K562 (cell line): ENCODE data around the gene EDARADD. TPM values are rescaled to one million over a fixed set of nuclear protein-coding genes. Genes with fewer than 3 reads are reported as not detected.

ENCODE experiments used
- ATAC-seq: fragments of 200-7000 bp; cut with Tn5 transposase; 3 replicates; pipeline ENCODE4 v1.9.1; 2020; ENCODE audit warnings: moderate library complexity
- BruUV-seq: library from RNA; stranded (reverse); fragments of 400-500 nt; replicated peaks from 2 replicates; lab custom pipeline; 2021; lab: Mats Ljungman, UMichigan
- CTCF ChIA-PET: fragments of 300-600 bp; formaldehyde crosslinking; extraction: SDS; loops from one replicate; lab custom pipeline; 2021; ENCODE audit warnings: low intra/inter-chr PET ratio; lab: Yijun Ruan, JAX
- POLR2A ChIA-PET: fragments of 300-600, 350-650 bp; sonication (Branson Sonifier 250); formaldehyde crosslinking; extraction: SDS; loops from one replicate; lab custom pipeline; 2021; ENCODE audit warnings: antibody characterized with exemption, inconsistent platforms; lab: Yijun Ruan, JAX
- DNase-seq, 4 experiments: peaks; one replicate each; pipeline versions ENCODE4 v3.0.0 to v3.0.0-alpha.2; 2011 to 2018; ENCODE audit warnings: low spot score in 3 of 4, mixed read lengths in 3 of 4; ENCODE audit errors: extremely low read depth in 1 of 4
- FAIRE-seq: peaks from 2 replicates; lab custom pipeline; 2011; peaks lifted over from hg19 to GRCh38; lab: Jason Lieb, UNC
- H2AFZ ChIP-seq: 2 replicates; pipeline ENCODE4 v1.6.0; 2011; ENCODE audit warnings: low read depth, low read length, control low read depth, inconsistent platforms
- H3K27ac ChIP-seq: fragments of 200-600 bp; 3 replicates; pipeline ENCODE4 v1.8.0; 2011; ENCODE audit warnings: low read depth, mild to moderate bottlenecking, control low read depth, inconsistent platforms, low read length, moderate library complexity, mixed read lengths; ENCODE audit errors: extremely low read depth
- H3K27me3 ChIP-seq, 2 experiments: fragments of 300-600 bp in 1 of 2; 2 replicates in 1 of 2; 3 replicates in 1 of 2; pipeline versions ENCODE4 v1.6.0 to v1.8.0; 2011; ENCODE audit warnings: inconsistent platforms in 2 of 2, low read length in 2 of 2, mild to moderate bottlenecking in 1 of 2, mixed read lengths in 1 of 2, moderate library complexity in 1 of 2; ENCODE audit not compliant: control insufficient read depth in 2 of 2, insufficient read depth in 2 of 2
- H3K36me3 ChIP-seq: fragments of 300-600 bp; 3 replicates; pipeline ENCODE4 v1.8.0; 2011; ENCODE audit warnings: mild to moderate bottlenecking, low read length, inconsistent platforms; ENCODE audit not compliant: control insufficient read depth, insufficient read depth
- H3K4me1 ChIP-seq, 2 experiments: fragments of 200-600 bp in 1 of 2; replicated peaks in 1 of 2; 2 replicates in 1 of 2; 3 replicates in 1 of 2; pipeline versions ENCODE4 v1.5.1 to v1.8.0; 2011; ENCODE audit warnings: inconsistent platforms in 2 of 2, low read length in 2 of 2, mild to moderate bottlenecking in 1 of 2, mixed read lengths in 1 of 2, moderate library complexity in 1 of 2; ENCODE audit not compliant: control insufficient read depth in 2 of 2, insufficient read depth in 2 of 2
- H3K4me2 ChIP-seq: 2 replicates; pipeline ENCODE4 v1.6.1; 2011; ENCODE audit warnings: low read length, control low read depth, inconsistent platforms, mixed read lengths; ENCODE audit not compliant: insufficient read depth
- H3K4me3 ChIP-seq: fragments of 200-600 bp; sonication (generic), shearing (Covaris generic); 2 replicates; pipeline ENCODE4 v1.5.1; 2016; ENCODE audit warnings: control low read depth, inconsistent platforms
- H3K79me2 ChIP-seq: fragments of 200-600 bp; 3 replicates; pipeline ENCODE4 v1.8.0; 2011; ENCODE audit warnings: low read length, inconsistent platforms; ENCODE audit not compliant: control insufficient read depth, insufficient read depth
- H3K9ac ChIP-seq, 2 experiments: 2 replicates each; pipeline versions ENCODE4 v1.6.0 to v1.6.1; 2011; ENCODE audit warnings: low read depth in 2 of 2, low read length in 2 of 2, control low read depth in 1 of 2, inconsistent platforms in 1 of 2, mild to moderate bottlenecking in 1 of 2, mixed read lengths in 1 of 2; ENCODE audit not compliant: insufficient read depth in 1 of 2
- H3K9me1 ChIP-seq: one replicate; pipeline ENCODE4 v1.6.0; 2011; ENCODE audit warnings: inconsistent platforms, mild to moderate bottlenecking, low read length, moderate library complexity; ENCODE audit not compliant: control insufficient read depth, insufficient read depth
- H3K9me3 ChIP-seq: replicated peaks from 2 replicates; pipeline ENCODE4 v1.5.1; 2011; ENCODE audit warnings: low read depth, low read length, inconsistent platforms; ENCODE audit not compliant: control insufficient read depth, insufficient read depth
- H4K20me1 ChIP-seq: replicated peaks from 2 replicates; pipeline ENCODE4 v1.6.1; 2011; ENCODE audit warnings: low read length, inconsistent platforms, mixed read lengths; ENCODE audit not compliant: control insufficient read depth, insufficient read depth
- BDP1 ChIP-seq: IDR thresholded peaks from 3 replicates; pipeline ENCODE4 v1.6.1; 2011; ENCODE audit not compliant: insufficient read length, insufficient read depth
- ILK ChIP-seq: fragments of 450-650 bp; IDR thresholded peaks from 2 replicates; pipeline ENCODE4 v1.6.1; 2016; ENCODE audit warnings: missing genetic modification characterization, low read depth, mild to moderate bottlenecking, missing compliant biosample characterization, moderate library complexity, borderline replicate concordance
- PTRF ChIP-seq: fragments of 450-650 bp; IDR thresholded peaks from 2 replicates; pipeline ENCODE4 v1.6.1; 2016; ENCODE audit warnings: mild to moderate bottlenecking, missing genetic modification characterization, missing compliant biosample characterization
- WGBS: fragments of 100-300 bp; shearing (Covaris generic); methylation state at CpG from one replicate; pipeline ENCODE4 v1.1.6; 2016; ENCODE audit warnings: low coverage, mixed read lengths; ENCODE audit not compliant: insufficient coverage; ENCODE audit errors: missing lambda C conversion rate; 5-methylcytosine and 5-hydroxymethylcytosine counted together
- in situ Hi-C: fragments of 300-500 bp; cut with MboI; formaldehyde crosslinking; loops from 4 replicates; pipeline ENCODE4 v1.15.0; 2018; ENCODE audit warnings: inconsistent platforms, mixed read lengths
- intact Hi-C: fragments of 100-400 bp; cut with micrococcal nuclease; formaldehyde crosslinking; loops from 2 replicates; pipeline ENCODE4 v1.14.2; 2022
- polyA plus RNA-seq, 8 experiments: library from polyadenylated mRNA; depleted of rRNA in 4 of 8; stranded (reverse) in 5 of 8; unstranded in 3 of 8; fragments of >200 nt; fragmentation: Nextera tagmentation in 2 of 8; fragmentation: Illumina TruSeq in 1 of 8; extraction: Ambion mirVana in 2 of 8; extraction: Trizol in 1 of 8; gene quantifications; 2 replicates each; pipeline versions ENCODE4 v1.2.1 to v1.2.3, GENCODE V29; 2011 to 2014; ENCODE audit warnings: inconsistent platforms in 1 of 8, missing spikeins in 1 of 8
- total RNA-seq, 7 experiments: library from RNA; depleted of rRNA in 6 of 7; stranded (reverse); fragments of >200 nt in 6 of 7; fragmentation: Illumina TruSeq in 2 of 7; extraction: Trizol in 2 of 7; gene quantifications; 2 replicates each; pipeline versions ENCODE4 v1.2.1 to v1.2.3, GENCODE V29; 2011 to 2021; ENCODE audit warnings: low replicate concordance in 1 of 7
- TF ChIP-seq, protein P1 (sequence below), 3 experiments: IDR thresholded peaks in 2 of 3; conservative IDR thresholded peaks in 1 of 3; 2 replicates each; pipeline ENCODE4 v1.5.1; 2011 to 2012; ENCODE audit warnings: low read length in 3 of 3, mild to moderate bottlenecking in 3 of 3, control low read depth in 2 of 3, improper control_type of control experiment in 1 of 3, inconsistent platforms in 1 of 3, low read depth in 1 of 3, mixed read lengths in 1 of 3, moderate library complexity in 1 of 3; ENCODE audit not compliant: insufficient read depth in 2 of 3
- TF ChIP-seq, protein P2 (sequence below): fragments of 200-400 bp; formaldehyde crosslinking; IDR thresholded peaks from 2 replicates; pipeline ENCODE4 v1.6.1; 2017; ENCODE audit warnings: mild to moderate bottlenecking, low read depth, low read length, moderate library complexity
- TF ChIP-seq, protein P3 (sequence below): fragments of 450-650 bp; IDR thresholded peaks from 2 replicates; pipeline ENCODE4 v1.6.1; 2016; ENCODE audit warnings: mild to moderate bottlenecking
- TF ChIP-seq, protein P4 (sequence below): fragments of 250-450 bp; sonication (Bioruptor Pico); IDR thresholded peaks from 2 replicates; pipeline ENCODE4 v1.5.0; 2021; ENCODE audit warnings: mild to moderate bottlenecking, moderate library complexity
- TF ChIP-seq, protein P5 (sequence below): fragments of 450-650 bp; formaldehyde crosslinking; IDR thresholded peaks from 2 replicates; pipeline ENCODE4 v1.4.0; 2020; ENCODE audit warnings: mild to moderate bottlenecking

The EDARADD gene
- total and polyA plus RNA-seq, 9 of the 15 experiments (the other 6 are each of a cell fraction or from before 2014, with no cell fraction given) = 0.46 to 32.4 (median 20.6) TPM

DNA sequence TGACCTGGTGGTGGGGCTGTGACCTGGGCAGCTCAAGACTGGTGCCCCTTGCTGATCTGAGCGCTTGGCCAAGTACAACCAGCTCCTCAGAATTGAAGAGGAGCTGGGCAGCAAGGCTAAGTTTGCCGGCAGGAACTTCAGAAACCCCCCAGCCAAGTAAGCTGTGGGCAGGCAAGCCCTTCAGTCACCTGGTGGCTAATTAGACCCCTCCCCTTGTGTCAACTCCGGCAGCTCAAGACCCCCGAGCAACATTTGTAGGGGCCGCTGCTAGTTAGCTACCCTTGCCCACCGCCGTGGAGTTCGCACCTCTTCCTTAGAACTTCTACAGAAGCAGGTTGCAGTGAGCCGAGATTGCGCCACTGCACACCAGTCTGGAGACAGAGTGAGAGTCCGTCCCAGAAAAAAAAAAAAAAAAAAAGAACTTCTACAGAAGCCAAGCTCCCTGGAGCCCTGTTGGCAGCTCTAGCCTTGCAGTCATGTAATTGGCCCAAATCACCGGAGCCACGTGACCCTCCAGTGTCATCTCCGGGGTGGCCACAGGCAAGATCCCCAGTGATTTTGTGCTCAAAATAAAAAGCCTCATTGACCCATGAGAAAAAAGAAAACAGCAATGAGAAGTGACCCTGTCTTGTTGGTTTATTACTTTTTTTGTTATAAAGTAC lies 90.4 kb downstream of the EDARADD start:
- Histone ChIP-seq H3K27me3 (no peaks in the 10 kb centered on the region), H3K79me2 (no peaks in the 10 kb centered on the region), H3K4me3 (no peak overlapping the region), H3K9me1 (no peaks in the 10 kb centered on the region), H3K9me3 (no peaks in the 10 kb centered on the region), H3K9ac (no peak overlapping the region), H3K4me2 (no peak overlapping the region), H2AFZ (no peak overlapping the region), H3K36me3 (peaks cover 22% of the 10 kb centered on the region; the same call in 1 of the 3 replicates), H3K27ac (no peak overlapping the region), H4K20me1 (no peaks in the 10 kb centered on the region), H3K4me1 (no peaks in the 10 kb centered on the region; a peak in 2 of 5 replicates)
- no TSS peak for BruUV-seq
- POLR2A ChIA-PET = interaction anchor here (0.9 to 1.5 kb wide), 4 partner anchors 11 to 157 kb away, joined by 3 to 8 read pairs (median 6); no protein-coding TSS in a partner anchor
- DNase-seq = no peak
- WGBS = 67% methylated on average over 14 of the region's 14 CpGs
- in situ Hi-C loops = loop anchor here (25.0 kb wide), 1 partner anchor 903 kb away; no protein-coding TSS in a partner anchor
- intact Hi-C loops = no loop called here
- FAIRE-seq = no peak
- no peak for ATAC-seq
- CTCF ChIA-PET = no interaction called here
- TF ChIP-seq, protein P1, sequence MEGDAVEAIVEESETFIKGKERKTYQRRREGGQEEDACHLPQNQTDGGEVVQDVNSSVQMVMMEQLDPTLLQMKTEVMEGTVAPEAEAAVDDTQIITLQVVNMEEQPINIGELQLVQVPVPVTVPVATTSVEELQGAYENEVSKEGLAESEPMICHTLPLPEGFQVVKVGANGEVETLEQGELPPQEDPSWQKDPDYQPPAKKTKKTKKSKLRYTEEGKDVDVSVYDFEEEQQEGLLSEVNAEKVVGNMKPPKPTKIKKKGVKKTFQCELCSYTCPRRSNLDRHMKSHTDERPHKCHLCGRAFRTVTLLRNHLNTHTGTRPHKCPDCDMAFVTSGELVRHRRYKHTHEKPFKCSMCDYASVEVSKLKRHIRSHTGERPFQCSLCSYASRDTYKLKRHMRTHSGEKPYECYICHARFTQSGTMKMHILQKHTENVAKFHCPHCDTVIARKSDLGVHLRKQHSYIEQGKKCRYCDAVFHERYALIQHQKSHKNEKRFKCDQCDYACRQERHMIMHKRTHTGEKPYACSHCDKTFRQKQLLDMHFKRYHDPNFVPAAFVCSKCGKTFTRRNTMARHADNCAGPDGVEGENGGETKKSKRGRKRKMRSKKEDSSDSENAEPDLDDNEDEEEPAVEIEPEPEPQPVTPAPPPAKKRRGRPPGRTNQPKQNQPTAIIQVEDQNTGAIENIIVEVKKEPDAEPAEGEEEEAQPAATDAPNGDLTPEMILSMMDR (IDR thresholded peaks at IDR 0.05 in 2 of 3, conservative IDR thresholded peaks at IDR 0.05 in 1 of 3; ENCODE audit: insufficient read depth in 2 of 3, low read depth in 1 of 3, low read length in 3 of 3) = no peak
- TF ChIP-seq PTRF = no peak
- TF ChIP-seq, protein P2, sequence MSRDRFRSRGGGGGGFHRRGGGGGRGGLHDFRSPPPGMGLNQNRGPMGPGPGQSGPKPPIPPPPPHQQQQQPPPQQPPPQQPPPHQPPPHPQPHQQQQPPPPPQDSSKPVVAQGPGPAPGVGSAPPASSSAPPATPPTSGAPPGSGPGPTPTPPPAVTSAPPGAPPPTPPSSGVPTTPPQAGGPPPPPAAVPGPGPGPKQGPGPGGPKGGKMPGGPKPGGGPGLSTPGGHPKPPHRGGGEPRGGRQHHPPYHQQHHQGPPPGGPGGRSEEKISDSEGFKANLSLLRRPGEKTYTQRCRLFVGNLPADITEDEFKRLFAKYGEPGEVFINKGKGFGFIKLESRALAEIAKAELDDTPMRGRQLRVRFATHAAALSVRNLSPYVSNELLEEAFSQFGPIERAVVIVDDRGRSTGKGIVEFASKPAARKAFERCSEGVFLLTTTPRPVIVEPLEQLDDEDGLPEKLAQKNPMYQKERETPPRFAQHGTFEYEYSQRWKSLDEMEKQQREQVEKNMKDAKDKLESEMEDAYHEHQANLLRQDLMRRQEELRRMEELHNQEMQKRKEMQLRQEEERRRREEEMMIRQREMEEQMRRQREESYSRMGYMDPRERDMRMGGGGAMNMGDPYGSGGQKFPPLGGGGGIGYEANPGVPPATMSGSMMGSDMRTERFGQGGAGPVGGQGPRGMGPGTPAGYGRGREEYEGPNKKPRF = no peak
- TF ChIP-seq, protein P3, sequence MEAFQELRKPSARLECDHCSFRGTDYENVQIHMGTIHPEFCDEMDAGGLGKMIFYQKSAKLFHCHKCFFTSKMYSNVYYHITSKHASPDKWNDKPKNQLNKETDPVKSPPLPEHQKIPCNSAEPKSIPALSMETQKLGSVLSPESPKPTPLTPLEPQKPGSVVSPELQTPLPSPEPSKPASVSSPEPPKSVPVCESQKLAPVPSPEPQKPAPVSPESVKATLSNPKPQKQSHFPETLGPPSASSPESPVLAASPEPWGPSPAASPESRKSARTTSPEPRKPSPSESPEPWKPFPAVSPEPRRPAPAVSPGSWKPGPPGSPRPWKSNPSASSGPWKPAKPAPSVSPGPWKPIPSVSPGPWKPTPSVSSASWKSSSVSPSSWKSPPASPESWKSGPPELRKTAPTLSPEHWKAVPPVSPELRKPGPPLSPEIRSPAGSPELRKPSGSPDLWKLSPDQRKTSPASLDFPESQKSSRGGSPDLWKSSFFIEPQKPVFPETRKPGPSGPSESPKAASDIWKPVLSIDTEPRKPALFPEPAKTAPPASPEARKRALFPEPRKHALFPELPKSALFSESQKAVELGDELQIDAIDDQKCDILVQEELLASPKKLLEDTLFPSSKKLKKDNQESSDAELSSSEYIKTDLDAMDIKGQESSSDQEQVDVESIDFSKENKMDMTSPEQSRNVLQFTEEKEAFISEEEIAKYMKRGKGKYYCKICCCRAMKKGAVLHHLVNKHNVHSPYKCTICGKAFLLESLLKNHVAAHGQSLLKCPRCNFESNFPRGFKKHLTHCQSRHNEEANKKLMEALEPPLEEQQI = no peak
- TF ChIP-seq ILK (tag) = no peak
- no peak for TF ChIP-seq BDP1
- TF ChIP-seq, protein P4, sequence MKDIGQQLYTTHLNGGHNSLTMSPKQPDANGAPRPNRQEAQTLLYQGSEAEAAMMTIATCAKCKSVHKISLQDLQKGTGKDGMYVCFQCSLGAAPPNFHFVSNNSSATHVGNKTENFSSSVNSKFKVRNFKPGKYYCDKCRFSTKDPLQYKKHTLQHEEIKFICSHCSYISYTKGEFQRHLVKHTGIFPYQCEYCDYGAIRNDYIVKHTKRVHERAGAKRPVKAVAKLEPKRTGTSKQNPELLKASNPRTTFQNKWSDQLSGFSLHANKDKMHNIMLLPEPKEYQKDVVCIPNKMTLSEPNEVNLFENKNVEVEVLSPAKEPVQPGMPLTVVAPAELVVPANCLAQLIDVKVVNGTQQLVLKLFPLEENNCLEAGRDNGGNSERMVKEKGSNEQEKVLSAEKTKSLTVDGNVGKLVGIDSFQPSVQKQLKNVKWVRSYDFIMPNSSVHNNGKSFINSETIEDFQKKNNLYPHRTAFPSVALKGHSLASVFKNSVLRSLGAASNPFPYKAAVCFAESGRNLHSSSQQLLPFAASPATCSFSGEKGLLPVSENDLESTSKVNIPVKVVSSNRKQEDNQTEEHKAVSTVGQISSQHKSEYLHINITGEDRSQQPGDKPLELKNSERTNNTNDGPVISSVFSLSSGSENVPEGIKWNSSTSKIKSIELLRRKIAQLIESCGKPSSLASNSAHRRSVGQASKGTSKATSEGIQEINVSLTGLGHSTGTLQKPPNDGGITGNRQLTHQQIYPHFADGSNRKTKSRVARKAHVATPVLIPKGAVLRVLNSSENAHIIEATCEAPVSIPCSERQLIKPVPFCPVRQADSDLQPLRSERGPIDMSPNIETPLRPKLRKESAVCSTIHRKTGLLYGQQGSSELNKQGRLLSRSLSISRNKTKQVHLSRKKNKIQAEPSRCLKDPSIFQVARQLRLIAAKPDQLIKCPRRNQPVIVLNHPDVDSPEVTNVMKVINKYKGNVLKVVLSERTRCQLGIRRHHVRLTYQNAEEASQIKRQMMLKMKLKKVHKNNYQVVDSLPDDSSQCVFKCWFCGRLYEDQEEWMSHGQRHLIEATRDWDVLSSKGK (CRISPR knock-in tag) = no peak
- TF ChIP-seq, protein P5, sequence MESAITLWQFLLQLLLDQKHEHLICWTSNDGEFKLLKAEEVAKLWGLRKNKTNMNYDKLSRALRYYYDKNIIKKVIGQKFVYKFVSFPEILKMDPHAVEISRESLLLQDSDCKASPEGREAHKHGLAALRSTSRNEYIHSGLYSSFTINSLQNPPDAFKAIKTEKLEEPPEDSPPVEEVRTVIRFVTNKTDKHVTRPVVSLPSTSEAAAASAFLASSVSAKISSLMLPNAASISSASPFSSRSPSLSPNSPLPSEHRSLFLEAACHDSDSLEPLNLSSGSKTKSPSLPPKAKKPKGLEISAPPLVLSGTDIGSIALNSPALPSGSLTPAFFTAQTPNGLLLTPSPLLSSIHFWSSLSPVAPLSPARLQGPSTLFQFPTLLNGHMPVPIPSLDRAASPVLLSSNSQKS (CRISPR knock-in tag) = no peak
